ENCODE data around the gene ZFAND3.

Gene ZFAND3

DNA sequence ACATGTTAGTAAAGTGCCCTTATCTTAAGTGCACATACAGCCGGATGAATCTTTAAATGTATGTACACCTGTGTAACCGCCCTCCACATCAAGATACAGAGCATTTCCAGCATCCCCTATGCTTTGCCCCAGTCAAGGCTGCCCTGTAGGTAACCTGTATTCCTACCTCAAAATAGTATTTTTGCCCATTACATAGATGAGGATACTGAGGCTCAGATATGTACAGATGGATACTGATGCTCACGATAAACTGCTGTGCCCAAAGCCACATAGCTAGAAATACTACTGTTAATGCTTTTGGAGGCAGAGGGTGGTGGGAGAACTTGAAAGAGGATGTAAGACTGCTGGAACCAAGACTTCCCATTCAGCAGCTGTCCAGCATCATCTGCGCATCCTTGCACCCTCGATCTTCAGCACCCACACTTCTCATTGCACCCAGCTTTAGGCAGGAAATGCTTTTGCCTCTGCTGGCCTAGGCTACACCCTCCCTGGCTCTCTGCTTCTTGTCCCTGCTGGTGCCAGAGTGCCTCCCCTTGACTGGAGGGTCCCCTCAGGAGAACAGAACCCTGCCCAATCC is 27.0 kb upstream of the ZFAND3 start:
- no peak for TF ChIP-seq BHLHE40 (IDR thresholded peaks at IDR 0.05; ENCODE audit: borderline replicate concordance)
- TF ChIP-seq TARDBP (IDR thresholded peaks at IDR 0.05): no peak
- no peak for TF ChIP-seq FOXA1 (IDR thresholded peaks at IDR 0.05)
- no peak for TF ChIP-seq ZNF384 (IDR thresholded peaks at IDR 0.05)
- TF ChIP-seq SP1 (IDR thresholded peaks at IDR 0.05): no peak
- no peak for TF ChIP-seq LEF1 (IDR thresholded peaks at IDR 0.05; ENCODE audit: borderline replicate concordance)
- no peak for TF ChIP-seq FOXM1 (IDR thresholded peaks at IDR 0.05; ENCODE audit: borderline replicate concordance)
- TF ChIP-seq ELF4 (IDR thresholded peaks at IDR 0.05): no peak
- TF ChIP-seq, protein P1, sequence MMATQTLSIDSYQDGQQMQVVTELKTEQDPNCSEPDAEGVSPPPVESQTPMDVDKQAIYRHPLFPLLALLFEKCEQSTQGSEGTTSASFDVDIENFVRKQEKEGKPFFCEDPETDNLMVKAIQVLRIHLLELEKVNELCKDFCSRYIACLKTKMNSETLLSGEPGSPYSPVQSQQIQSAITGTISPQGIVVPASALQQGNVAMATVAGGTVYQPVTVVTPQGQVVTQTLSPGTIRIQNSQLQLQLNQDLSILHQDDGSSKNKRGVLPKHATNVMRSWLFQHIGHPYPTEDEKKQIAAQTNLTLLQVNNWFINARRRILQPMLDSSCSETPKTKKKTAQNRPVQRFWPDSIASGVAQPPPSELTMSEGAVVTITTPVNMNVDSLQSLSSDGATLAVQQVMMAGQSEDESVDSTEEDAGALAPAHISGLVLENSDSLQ (IDR thresholded peaks at IDR 0.05): no peak
- no peak for TF ChIP-seq NFRKB (IDR thresholded peaks at IDR 0.05)
- no peak for TF ChIP-seq FOXK2 (IDR thresholded peaks at IDR 0.05)
- no peak for TF ChIP-seq SUZ12 (IDR thresholded peaks at IDR 0.05)
- no peak for DNase-seq (ENCODE audit: extremely low spot score)
- POLR2A ChIA-PET: no interaction called here
- CTCF ChIA-PET: interaction anchor here (0.7 kb wide), 2 partner anchors 54 to 750 kb away, joined by 3 to 5 read pairs; no protein-coding TSS in a partner anchor

DNA sequence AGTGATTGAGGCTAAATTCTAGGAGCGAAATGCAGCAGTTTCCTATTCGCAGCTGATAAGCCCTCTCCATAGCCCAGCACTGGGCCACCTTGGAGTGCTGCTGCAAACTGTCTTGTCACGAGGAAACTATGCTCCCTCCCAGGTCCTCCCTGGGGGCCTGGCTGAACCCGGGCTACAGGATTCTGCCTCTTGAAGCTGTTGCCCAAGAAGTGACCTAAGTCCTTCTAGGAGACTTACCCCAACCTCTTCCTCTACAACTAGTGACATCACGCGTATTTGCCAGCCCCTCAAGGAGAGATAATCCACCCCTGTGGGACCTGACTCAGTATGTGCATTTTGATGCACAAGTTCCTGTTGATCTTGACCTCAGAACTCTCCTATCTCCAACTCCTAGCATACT is 26.5 kb upstream of the ZFAND3 start:
- TF ChIP-seq SP1 (IDR thresholded peaks at IDR 0.05): no peak
- DNase-seq (ENCODE audit: extremely low spot score): no peak
- POLR2A ChIA-PET: interaction anchor here (0.6 kb wide), 1 partner anchor 534 kb away, joined by 3 read pairs; no protein-coding TSS in a partner anchor
- CTCF ChIA-PET: no interaction called here

DNA sequence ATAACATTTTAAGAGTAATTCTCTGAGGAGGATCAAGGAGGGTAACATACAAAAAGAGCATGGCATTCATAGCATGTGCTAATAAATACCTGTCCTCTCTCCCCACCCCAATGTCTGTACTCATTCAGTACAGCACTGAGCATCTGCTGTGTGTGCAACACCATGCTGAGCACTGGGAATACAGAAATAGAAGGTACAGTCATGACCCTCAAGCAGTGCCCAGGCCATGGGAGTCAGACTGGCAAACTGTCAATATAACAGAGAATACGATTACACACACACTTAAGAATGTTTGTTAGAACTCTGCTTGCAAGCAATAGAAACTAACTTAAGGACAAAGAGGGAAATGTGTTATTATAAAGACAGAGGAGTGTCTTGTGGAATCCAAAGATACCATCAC is 24.7 kb upstream of the ZFAND3 start:
- ChIA-PET POLR2A (no interaction called here), CTCF (no interaction called here)
- TF ChIP-seq BHLHE40 (IDR thresholded peaks at IDR 0.05; ENCODE audit: borderline replicate concordance): no peak
- no peak for TF ChIP-seq ARNT (IDR thresholded peaks at IDR 0.05)
- DNase-seq (ENCODE audit: extremely low spot score): no peak

DNA sequence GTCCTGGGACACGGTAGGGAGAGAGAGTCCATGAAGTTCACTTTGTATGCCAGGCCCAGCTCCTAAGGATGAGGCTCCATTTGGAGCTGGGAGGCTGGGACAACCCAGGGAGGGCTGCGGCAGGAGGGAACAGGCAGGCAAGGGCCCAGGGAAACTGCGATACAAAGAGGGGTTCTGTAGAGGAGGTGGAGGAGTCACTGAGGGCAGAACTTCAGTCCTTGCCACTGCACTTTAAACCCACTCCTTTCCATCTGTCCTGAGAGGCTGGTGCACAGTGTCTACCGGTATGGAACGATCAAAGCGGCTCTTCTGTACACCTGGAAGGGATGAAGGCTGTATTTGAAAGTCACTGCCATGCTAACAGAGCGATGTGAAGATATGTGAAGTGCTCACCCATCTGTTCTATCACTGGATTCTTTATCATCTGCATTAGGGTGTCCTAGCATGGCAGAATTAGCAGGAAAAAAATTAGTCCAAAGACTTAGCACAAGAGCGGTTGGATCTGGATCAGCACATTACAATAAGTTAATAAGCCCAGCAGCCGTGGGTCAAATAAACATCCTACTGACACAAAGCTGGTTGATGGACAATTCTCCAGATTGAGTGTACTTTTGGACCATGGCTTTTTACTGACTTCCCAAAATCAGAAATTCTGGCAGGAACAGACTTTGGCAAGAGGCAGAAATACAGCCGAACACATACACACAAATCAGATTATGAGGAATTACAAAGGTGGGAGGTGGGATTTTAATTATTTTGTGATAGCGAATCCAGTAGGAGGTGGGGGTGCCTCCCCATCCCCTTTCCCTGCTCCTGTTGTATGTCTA is 20.9 kb upstream of the ZFAND3 start:
- DNase-seq (ENCODE audit: extremely low spot score): no peak
- ChIA-PET POLR2A (interaction anchor here (1.0 kb wide), 1 partner anchor 21 kb away, joined by 5 read pairs; the partner anchor contains the start of gene ZFAND3), CTCF (interaction anchor here (1.4 kb wide), 1 partner anchor 60 kb away, joined by 3 read pairs; no protein-coding TSS in a partner anchor)
- TF ChIP-seq NFRKB (IDR thresholded peaks at IDR 0.05) (no peak), ARNT (IDR thresholded peaks at IDR 0.05) (no peak), FOXM1 (IDR thresholded peaks at IDR 0.05; ENCODE audit: borderline replicate concordance) (no peak), TARDBP (IDR thresholded peaks at IDR 0.05) (no peak), LEF1 (IDR thresholded peaks at IDR 0.05; ENCODE audit: borderline replicate concordance) (no peak), FOXK2 (IDR thresholded peaks at IDR 0.05) (no peak), SUZ12 (IDR thresholded peaks at IDR 0.05) (no peak), ELF4 (IDR thresholded peaks at IDR 0.05) (no peak), HDGF (IDR thresholded peaks at IDR 0.05; ENCODE audit: borderline replicate concordance) (no peak), L3MBTL2 (conservative IDR thresholded peaks at IDR 0.05) (no peak), CTBP1 (IDR thresholded peaks at IDR 0.05; ENCODE audit: borderline replicate concordance) (no peak), ZNF384 (IDR thresholded peaks at IDR 0.05) (no peak), SP1 (IDR thresholded peaks at IDR 0.05) (no peak), BHLHE40 (IDR thresholded peaks at IDR 0.05; ENCODE audit: borderline replicate concordance) (no peak), FOXA1 (IDR thresholded peaks at IDR 0.05) (no peak)
- TF ChIP-seq, protein P1 (IDR thresholded peaks at IDR 0.05): no peak

DNA sequence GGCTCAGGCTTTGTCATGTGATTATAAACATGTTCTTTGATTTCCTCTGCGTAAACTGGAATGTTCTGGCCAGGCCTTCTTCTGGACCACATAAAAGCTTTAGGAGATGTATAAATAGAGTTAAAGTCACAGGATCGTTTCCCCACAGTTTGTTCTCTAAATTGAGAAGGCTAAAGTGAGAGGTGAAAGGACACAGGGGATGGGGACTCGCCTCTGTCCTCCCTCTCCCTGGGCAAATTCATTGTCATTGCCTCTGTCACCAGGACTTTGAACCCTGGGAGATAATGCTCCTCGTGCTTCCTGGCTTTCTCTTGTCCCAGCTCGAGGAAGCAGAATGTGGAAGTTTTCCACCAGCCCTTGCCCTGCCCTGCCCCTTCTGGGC is 20.3 kb upstream of the ZFAND3 start:
- DNase-seq (ENCODE audit: extremely low spot score): no peak
- ChIA-PET CTCF (interaction anchor here (1.4 kb wide), 1 partner anchor 60 kb away, joined by 3 read pairs; no protein-coding TSS in a partner anchor), POLR2A (no interaction called here)
- TF ChIP-seq BHLHE40 (IDR thresholded peaks at IDR 0.05; ENCODE audit: borderline replicate concordance) (no peak), FOXK2 (IDR thresholded peaks at IDR 0.05) (no peak), FOXM1 (IDR thresholded peaks at IDR 0.05; ENCODE audit: borderline replicate concordance) (no peak), CTBP1 (IDR thresholded peaks at IDR 0.05; ENCODE audit: borderline replicate concordance) (no peak)
- TF ChIP-seq, protein P1 (IDR thresholded peaks at IDR 0.05): no peak

DNA sequence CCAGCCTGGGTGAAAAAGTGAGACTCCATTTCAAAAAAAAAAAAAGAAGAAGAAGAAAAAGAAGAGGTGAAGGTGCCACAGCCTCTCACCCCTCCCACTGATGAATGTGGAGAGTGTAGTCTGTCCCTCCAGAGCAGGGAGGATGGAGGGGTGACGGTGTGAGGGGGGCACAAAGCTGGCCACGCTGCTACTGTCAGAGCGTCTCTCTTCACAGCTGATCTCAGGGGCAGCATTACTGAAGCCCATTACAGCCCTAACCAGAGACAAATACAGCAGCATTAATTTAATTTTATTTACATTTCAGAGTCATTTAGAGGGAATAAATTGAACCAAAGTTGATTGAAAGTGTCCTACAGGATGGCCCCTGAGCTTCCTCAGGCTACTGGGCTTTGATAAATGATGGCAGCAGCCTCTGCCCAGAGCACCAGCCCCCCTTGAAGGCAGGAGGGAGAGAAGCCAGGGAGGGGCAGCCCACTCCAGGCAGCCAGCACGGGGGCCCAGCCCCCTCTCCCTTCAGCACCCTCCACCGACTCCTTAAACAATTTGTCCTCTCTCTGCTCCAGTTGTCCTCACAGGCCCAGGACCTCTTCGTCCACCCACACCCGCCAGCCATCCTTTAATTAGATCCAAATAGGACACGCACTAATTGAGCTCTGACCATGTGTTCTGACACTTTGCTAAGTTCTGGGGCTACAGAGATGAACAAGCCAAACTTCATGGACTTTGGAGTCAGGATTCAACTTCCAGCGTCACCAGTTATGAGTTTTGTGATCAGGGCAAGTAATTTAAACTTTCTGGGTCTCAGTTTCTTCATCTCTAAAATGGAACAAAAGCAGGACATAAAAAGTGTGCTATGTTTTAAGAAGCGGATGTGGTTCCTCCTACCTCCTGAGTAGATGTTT is 18.6 kb upstream of the ZFAND3 start:
- no peak for DNase-seq (ENCODE audit: extremely low spot score)
- CTCF ChIA-PET: interaction anchor here (0.7 to 0.8 kb wide), 2 partner anchors 10 to 67 kb away, joined by 3 read pairs; no protein-coding TSS in a partner anchor
- TF ChIP-seq FOXK2 (IDR thresholded peaks at IDR 0.05) (no peak), NFRKB (IDR thresholded peaks at IDR 0.05) (no peak), TARDBP (IDR thresholded peaks at IDR 0.05) (no peak), ARNT (IDR thresholded peaks at IDR 0.05) (no peak), ELF4 (IDR thresholded peaks at IDR 0.05) (no peak), L3MBTL2 (conservative IDR thresholded peaks at IDR 0.05) (no peak), HDGF (IDR thresholded peaks at IDR 0.05; ENCODE audit: borderline replicate concordance) (no peak), SUZ12 (IDR thresholded peaks at IDR 0.05) (no peak), FOXM1 (IDR thresholded peaks at IDR 0.05; ENCODE audit: borderline replicate concordance) (no peak), ZNF384 (IDR thresholded peaks at IDR 0.05) (no peak), LEF1 (IDR thresholded peaks at IDR 0.05; ENCODE audit: borderline replicate concordance) (no peak), FOXA1 (IDR thresholded peaks at IDR 0.05) (no peak), SP1 (IDR thresholded peaks at IDR 0.05) (no peak), BHLHE40 (IDR thresholded peaks at IDR 0.05; ENCODE audit: borderline replicate concordance) (no peak), CTBP1 (IDR thresholded peaks at IDR 0.05; ENCODE audit: borderline replicate concordance) (no peak)
- TF ChIP-seq, protein P1 (IDR thresholded peaks at IDR 0.05): no peak
- POLR2A ChIA-PET: interaction anchor here (1.0 kb wide), 1 partner anchor 18 kb away, joined by 3 read pairs; no protein-coding TSS in a partner anchor
